PC-3 (cell line): ENCODE data around the gene CASP7. TPM values are rescaled to one million over a fixed set of nuclear protein-coding genes. Genes with fewer than 3 reads are reported as not detected.
"Not testable (repeated sequence)": the region's sequence is repeated elsewhere in the genome, so short reads cannot be mapped to it uniquely, and the experiment has no call there.

Source experiments
- ATAC-seq: fragments of 200-7000 bp; cut with Tn5 transposase; 2 replicates; pipeline ENCODE4 v1.9.1; 2020; ENCODE audit warnings: mild to moderate bottlenecking, moderate library complexity
- BruUV-seq: library from RNA; stranded (reverse); fragments of 400-500 nt; replicated peaks from 2 replicates; lab custom pipeline; 2021; lab: Mats Ljungman, UMichigan
- CTCF ChIA-PET: fragments of 300-600 bp; sonication (Branson Sonifier 250); formaldehyde crosslinking; loops from one replicate; lab custom pipeline; 2022; ENCODE audit warnings: antibody characterized with exemption; lab: Charles Lee
- POLR2A ChIA-PET: fragments of 300-600 bp; sonication (Branson Sonifier 250); formaldehyde crosslinking; loops from one replicate; lab custom pipeline; 2022; ENCODE audit warnings: antibody characterized with exemption; ENCODE audit not compliant: unreplicated experiment; lab: Charles Lee
- DNase-seq: peaks from one replicate; pipeline ENCODE4 v3.0.0-alpha.2; 2015
- H2AFZ ChIP-seq: fragments of 300-600 bp; sonication (generic); 2 replicates; pipeline ENCODE4 v1.6.0; 2016; ENCODE audit warnings: antibody characterized with exemption, low read length
- H3F3A ChIP-seq: fragments of 300-600 bp; sonication (generic); one replicate; pipeline ENCODE4 v1.6.0; 2017; ENCODE audit warnings: antibody characterized with exemption, low read length, control low read depth, mild to moderate bottlenecking; ENCODE audit not compliant: unreplicated experiment
- H3K27ac ChIP-seq: fragments of 300-600 bp; sonication (generic); 2 replicates; pipeline ENCODE4 v1.5.1; 2016; ENCODE audit warnings: mild to moderate bottlenecking, low read length
- H3K27me3 ChIP-seq: fragments of 300-600 bp; sonication (generic); 2 replicates; pipeline ENCODE4 v1.6.1; 2016; ENCODE audit warnings: low read length, mixed read lengths
- H3K36me3 ChIP-seq: fragments of 300-600 bp; sonication (generic); 2 replicates; pipeline ENCODE4 v1.6.1; 2016; ENCODE audit warnings: low read depth, mixed run types, low read length, mixed read lengths
- H3K4me1 ChIP-seq: fragments of 300-600 bp; sonication (generic); 2 replicates; pipeline ENCODE4 v1.5.1; 2016; ENCODE audit warnings: low read length; ENCODE audit not compliant: insufficient read depth
- H3K4me2 ChIP-seq: fragments of 300-600 bp; sonication (generic); 2 replicates; pipeline ENCODE4 v1.6.0; 2016; ENCODE audit warnings: low read length
- H3K4me3 ChIP-seq: fragments of 300-600 bp; sonication (generic); 2 replicates; pipeline ENCODE4 v1.5.1; 2016; ENCODE audit warnings: mild to moderate bottlenecking, low read length, mixed read lengths
- H3K79me2 ChIP-seq: fragments of 300-600 bp; sonication (generic); 2 replicates; pipeline ENCODE4 v1.6.1; 2017; ENCODE audit warnings: low read length, mixed read lengths
- H3K9ac ChIP-seq: fragments of 300-600 bp; sonication (generic); 2 replicates; pipeline ENCODE4 v1.6.0; 2016; ENCODE audit warnings: mild to moderate bottlenecking, low read length
- H3K9me2 ChIP-seq: fragments of 300-600 bp; sonication (generic); replicated peaks from 2 replicates; pipeline ENCODE4 v1.6.1; 2016; ENCODE audit warnings: mixed run types, low read length, mixed read lengths
- H3K9me3 ChIP-seq: fragments of 300-600 bp; sonication (generic); 2 replicates; pipeline ENCODE4 v1.6.1; 2016; ENCODE audit warnings: low read length, mixed read lengths
- H4K20me1 ChIP-seq: fragments of 300-600 bp; sonication (generic); 2 replicates; pipeline ENCODE4 v1.6.1; 2016; ENCODE audit warnings: low read length, mixed read lengths
- EZH2 ChIP-seq: fragments of 300-600 bp; sonication (generic); IDR thresholded peaks from one replicate; pipeline ENCODE4 v1.6.1; 2017; ENCODE audit warnings: antibody characterized with exemption, mild to moderate bottlenecking, low read length; ENCODE audit not compliant: unreplicated experiment
- EZH2phosphoT487 ChIP-seq: fragments of 300-600 bp; sonication (generic); IDR thresholded peaks from 2 replicates; pipeline ENCODE4 v1.6.1; 2018; ENCODE audit warnings: mild to moderate bottlenecking, antibody characterized with exemption, low read length, borderline replicate concordance
- intact Hi-C: fragments of 100-400 bp; cut with micrococcal nuclease; formaldehyde crosslinking; loops from 2 replicates; pipeline ENCODE4 v1.9.0; 2023
- total RNA-seq: library from RNA; depleted of rRNA; stranded (reverse); fragments of >200 nt; gene quantifications from 2 replicates; pipeline ENCODE4 v1.2.3, GENCODE V29; 2014
- TF ChIP-seq, protein P1 (sequence below): fragments of 300-600 bp; sonication (generic); conservative IDR thresholded peaks from 2 replicates; pipeline ENCODE4 v1.5.1; 2017; ENCODE audit warnings: antibody characterized with exemption, low read depth, mild to moderate bottlenecking, low read length

CASP7 gene
- total RNA-seq, 1 experiment from 2014 or later = 13.7 TPM

DNA sequence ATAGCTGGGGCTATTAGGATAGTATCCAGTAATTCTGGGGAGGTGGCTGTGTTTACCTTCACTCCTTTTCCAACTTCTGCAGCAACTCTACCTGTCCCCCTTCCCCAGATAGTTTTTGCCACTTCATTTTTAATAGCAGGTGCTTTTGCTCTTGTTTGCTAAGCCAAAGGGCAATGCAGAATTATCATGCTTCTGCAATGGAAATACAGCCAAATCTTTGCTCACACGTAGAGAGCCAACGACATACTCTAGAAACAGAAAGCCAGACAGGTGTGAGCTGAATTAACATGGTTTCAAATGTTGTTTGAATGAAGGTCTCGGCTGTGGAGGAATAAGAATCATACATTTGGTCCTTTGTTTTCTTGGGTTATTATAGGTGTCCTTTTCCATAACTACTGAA lies 86.2 kb downstream of the CASP7 start:
- TF ChIP-seq EZH2phosphoT487 = no peak
- TF ChIP-seq EZH2 = no peak
- TF ChIP-seq, protein P1, sequence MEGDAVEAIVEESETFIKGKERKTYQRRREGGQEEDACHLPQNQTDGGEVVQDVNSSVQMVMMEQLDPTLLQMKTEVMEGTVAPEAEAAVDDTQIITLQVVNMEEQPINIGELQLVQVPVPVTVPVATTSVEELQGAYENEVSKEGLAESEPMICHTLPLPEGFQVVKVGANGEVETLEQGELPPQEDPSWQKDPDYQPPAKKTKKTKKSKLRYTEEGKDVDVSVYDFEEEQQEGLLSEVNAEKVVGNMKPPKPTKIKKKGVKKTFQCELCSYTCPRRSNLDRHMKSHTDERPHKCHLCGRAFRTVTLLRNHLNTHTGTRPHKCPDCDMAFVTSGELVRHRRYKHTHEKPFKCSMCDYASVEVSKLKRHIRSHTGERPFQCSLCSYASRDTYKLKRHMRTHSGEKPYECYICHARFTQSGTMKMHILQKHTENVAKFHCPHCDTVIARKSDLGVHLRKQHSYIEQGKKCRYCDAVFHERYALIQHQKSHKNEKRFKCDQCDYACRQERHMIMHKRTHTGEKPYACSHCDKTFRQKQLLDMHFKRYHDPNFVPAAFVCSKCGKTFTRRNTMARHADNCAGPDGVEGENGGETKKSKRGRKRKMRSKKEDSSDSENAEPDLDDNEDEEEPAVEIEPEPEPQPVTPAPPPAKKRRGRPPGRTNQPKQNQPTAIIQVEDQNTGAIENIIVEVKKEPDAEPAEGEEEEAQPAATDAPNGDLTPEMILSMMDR = no peak
- Histone ChIP-seq H2AFZ (no peak overlapping the region), H3K27me3 (peaks cover 67% of the 10 kb centered on the region), H3K9ac (no peak overlapping the region), H3K4me1 (no peaks in the 10 kb centered on the region), H3K9me2 (no peaks in the 10 kb centered on the region), H4K20me1 (no peaks in the 10 kb centered on the region), H3K9me3 (no peaks in the 10 kb centered on the region), H3K27ac (no peak overlapping the region), H3K36me3 (no peaks in the 10 kb centered on the region), H3F3A (no peaks in the 10 kb centered on the region), H3K4me2 (no peak overlapping the region), H3K4me3 (no peak overlapping the region), H3K79me2 (no peaks in the 10 kb centered on the region)
- POLR2A ChIA-PET = no interaction called here
- intact Hi-C loops = no loop called here
- BruUV-seq = no TSS peak
- CTCF ChIA-PET = no interaction called here
- ATAC-seq (no peak), DNase-seq (no peak)

DNA sequence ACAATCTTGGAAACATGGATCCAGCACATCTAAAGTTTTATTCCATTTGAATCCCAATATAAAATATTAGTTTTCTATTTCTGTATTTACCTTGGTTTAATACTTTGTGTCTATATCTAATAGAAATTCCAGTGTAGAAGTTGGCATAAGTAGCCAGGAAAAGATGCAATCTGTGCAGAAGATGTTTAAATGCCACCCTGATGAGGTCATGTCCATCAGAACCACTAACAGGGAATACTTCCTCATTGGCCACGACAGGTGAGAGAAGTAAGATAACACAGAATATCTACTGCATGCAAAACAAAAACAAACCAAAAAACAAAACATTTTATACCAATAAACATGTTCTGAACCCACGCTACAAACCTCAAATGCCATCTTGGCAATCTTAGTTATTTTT lies 87.5 kb downstream of the CASP7 start:
- Histone ChIP-seq H3K9me3 (no peaks in the 10 kb centered on the region), H3K27me3 (peaks cover 76% of the 10 kb centered on the region), H2AFZ (no peak overlapping the region), H3F3A (no peaks in the 10 kb centered on the region), H3K4me2 (no peak overlapping the region), H3K4me1 (no peaks in the 10 kb centered on the region), H3K9me2 (no peaks in the 10 kb centered on the region), H3K9ac (no peak overlapping the region), H3K4me3 (no peak overlapping the region), H3K36me3 (no peaks in the 10 kb centered on the region), H3K79me2 (no peaks in the 10 kb centered on the region), H4K20me1 (no peaks in the 10 kb centered on the region), H3K27ac (no peak overlapping the region)
- intact Hi-C loops = no loop called here
- CTCF ChIA-PET = interaction anchor here (0.6 kb wide), 1 partner anchor 1028 kb away, joined by 3 read pairs; no protein-coding TSS in a partner anchor
- POLR2A ChIA-PET = no interaction called here
- no peak for ATAC-seq
- TF ChIP-seq, protein P1 = no peak
- TF ChIP-seq EZH2phosphoT487 (no peak), EZH2 (no peak)
- no TSS peak for BruUV-seq
- DNase-seq = no peak

DNA sequence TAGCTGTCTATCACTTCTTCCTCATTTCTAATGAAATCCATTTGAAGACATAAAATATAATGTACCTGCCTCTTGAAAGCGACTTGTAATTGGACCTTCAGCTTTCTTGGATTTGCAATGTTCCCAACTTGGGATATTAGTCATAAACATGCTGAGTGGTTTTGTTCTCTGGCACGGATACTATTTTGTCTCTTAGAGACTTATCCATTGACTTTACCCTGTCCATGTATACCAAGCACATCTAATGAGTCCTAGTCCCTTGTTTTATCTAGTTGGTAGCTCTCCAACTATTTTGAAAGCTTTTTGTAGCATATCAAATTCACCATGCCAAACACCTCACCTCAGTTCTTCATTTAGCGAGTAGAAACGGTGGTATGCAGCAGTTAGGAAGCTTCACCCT lies 90.6 kb downstream of the CASP7 start:
- Histone ChIP-seq H3K79me2 (no peaks in the 10 kb centered on the region), H3K9me2 (no peaks in the 10 kb centered on the region), H3K27me3 (peaks cover 66% of the 10 kb centered on the region), H3K9me3 (no peaks in the 10 kb centered on the region), H3K27ac (no peak overlapping the region), H3K9ac (no peak overlapping the region), H4K20me1 (no peaks in the 10 kb centered on the region), H3K4me2 (no peak overlapping the region), H2AFZ (no peak overlapping the region), H3K36me3 (no peaks in the 10 kb centered on the region), H3K4me1 (no peaks in the 10 kb centered on the region), H3K4me3 (no peak overlapping the region), H3F3A (no peaks in the 10 kb centered on the region)
- POLR2A ChIA-PET = no interaction called here
- intact Hi-C loops = no loop called here
- DNase-seq (no peak), ATAC-seq (no peak)
- TF ChIP-seq EZH2phosphoT487 (no peak), EZH2 (no peak)
- TF ChIP-seq, protein P1 = no peak
- no TSS peak for BruUV-seq
- CTCF ChIA-PET = no interaction called here

DNA sequence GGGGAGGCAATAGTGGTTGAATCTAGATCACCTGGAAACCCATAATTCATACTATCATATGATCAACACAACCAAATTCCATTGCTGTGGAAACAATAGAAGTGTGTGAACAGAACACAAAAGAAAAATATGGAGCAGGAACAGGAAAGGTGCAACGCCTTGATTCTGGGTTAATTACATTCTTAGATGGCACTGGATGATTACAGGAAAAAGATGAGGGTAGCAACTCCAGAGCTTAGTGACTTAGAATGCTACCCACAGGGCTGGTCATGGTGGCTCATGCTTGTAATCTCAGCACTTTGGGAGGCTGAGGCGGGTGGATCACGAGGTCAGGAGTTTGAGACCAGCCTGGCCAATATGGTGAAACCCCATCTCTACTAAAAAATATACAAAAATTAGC lies 91.4 kb downstream of the CASP7 start:
- H3K27me3 ChIP-seq = peaks cover 59% of the 10 kb centered on the region
- DNase-seq, intact Hi-C loops, H2AFZ ChIP-seq, H3F3A ChIP-seq, H3K79me2 ChIP-seq, POLR2A ChIA-PET, BruUV-seq, H4K20me1 ChIP-seq, H3K4me1 ChIP-seq, H3K9me3 ChIP-seq, H3K27ac ChIP-seq, H3K4me2 ChIP-seq, H3K9me2 ChIP-seq, H3K9ac ChIP-seq, H3K4me3 ChIP-seq, CTCF ChIA-PET, H3K36me3 ChIP-seq, ATAC-seq: not testable (repeated sequence)
